CD4-positive, alpha-beta T cell treated with Interleukin-4 for 4 hours (primary cell): ENCODE results near the gene IL12RB2.
A peak's percentile ranks its signal among the peaks of the same experiment; 100 is the strongest.

Experiments
- DNase-seq: peaks from one replicate; pipeline ENCODE4 v3.0.0-alpha.2; 2020

The IL12RB2 gene

DNA sequence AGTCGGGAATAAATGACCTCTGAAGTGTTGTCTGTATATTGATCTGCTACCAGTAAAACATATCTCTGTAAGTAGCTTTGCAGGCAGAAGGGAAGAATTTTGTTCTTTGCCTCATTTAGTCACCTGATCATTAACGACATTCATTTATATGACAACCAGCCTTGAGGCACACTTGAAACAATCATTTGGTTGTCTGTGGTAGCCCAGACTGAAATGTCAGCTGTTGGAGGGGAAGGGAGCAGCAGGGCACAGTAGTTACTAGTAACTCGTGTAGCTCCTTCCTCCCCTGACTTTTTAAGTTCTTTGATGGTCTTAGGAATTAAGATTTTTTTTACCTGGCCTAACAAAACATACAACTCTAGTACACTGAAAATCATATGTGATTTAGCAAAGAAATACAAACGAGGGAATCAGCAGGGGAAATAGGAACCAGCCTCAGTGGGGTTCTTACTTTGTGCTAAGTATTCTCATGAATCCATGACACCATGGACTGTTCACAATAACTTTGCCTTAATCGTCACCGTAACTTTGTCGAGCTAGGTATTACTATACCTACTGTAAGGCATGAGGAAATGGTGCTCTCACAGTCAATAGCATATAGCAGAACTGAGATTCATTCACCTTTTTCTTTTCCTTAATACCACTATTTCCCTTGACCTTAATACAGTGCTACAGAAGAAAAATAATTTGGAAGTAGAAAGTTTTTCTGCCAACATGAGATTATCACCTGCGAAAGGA, 6.4 kb downstream of the IL12RB2 start:
- no peak for DNase-seq

DNA sequence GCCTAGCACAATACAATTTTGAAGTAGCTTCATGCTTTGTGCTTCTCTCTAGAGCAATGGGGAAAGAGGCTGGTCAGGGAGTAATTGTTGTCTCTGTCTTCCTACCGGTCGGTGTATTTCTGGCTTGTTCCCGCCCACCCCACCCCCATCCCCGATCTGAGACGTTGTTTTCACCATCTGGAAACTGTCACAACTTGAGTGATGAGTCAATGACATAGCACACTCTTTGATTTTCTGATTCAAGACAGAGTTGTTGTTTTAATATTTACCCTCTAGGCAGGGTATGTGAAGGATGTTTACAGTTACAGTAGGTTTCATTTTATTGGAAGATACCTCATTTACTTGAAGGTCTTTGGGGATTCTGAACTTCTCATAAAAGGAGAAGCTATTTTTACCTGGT, 7.0 kb downstream of the IL12RB2 start:
- peak; percentile 31 for DNase-seq

DNA sequence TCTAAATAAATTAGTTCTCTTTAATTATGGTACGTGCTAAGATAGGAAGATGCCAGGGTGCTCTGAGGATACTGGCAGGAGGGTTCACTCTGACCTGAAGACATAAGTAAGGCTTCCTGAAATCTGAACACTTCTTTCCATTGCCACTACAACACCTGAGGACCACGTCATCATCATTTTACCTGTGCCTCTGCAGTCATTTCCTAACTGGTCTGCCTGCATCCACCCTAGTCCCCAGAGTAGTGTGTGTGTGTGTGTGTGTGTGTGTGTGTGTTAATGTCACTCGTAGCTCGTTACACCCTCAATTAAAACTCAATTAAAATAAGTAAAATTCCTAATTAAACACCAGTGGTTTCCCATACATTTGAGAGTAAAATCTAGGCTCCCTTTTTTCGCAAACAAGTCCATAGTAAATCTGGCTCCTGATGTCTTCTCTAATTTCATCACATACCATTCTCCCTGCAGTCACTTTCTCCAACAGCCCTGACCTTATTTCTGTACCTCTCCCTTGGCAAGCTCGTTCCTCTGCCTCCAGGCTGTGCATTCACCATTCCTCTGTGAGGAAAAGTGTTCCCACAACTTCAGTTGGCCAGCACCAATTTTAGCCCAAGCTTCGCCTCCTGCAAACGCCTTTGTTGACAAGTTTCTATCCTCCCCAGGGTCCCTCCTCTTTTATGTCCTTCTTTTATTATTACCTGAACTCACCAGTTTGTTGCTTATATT, 8.7 kb downstream of the IL12RB2 start:
- no peak for DNase-seq

DNA sequence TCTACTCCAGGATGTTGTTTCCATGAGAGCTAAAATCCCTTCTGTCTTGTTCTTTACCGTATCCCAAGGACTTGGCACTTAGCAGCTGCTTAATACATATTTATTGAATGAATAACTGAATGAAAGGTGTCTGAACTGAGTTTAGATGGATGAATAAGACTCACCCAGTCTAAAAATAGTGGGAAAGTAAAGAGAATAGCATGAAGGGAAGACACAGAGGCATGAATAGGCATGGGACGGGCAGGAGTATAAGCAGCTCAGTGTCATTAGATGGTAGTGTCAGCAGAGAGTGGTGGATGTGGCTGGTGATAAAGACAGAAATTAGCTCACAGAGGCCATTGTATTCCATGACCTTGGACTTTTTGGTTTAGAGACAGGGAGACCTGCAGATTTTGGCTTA, 9.2 kb downstream of the IL12RB2 start:
- DNase-seq = no peak

DNA sequence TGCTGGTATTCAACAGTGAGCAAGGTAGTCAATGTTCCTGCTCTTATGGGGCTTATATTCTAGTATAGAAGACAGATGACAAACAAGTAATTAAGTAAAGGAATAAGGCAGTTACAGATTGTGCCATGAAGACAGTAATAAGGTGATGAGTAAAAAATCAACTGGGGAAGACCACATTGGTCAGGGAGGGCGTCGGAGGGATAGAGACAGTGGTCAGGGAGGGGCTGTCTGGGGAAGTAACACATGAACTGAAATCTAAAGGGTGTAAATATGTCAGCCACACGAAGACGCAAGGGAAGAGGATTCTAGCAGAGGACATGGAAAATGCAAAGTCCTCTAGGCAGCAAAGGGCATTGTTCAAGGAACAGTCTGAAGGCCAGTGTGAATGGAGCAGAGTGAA, 10.1 kb downstream of the IL12RB2 start:
- no peak for DNase-seq

DNA sequence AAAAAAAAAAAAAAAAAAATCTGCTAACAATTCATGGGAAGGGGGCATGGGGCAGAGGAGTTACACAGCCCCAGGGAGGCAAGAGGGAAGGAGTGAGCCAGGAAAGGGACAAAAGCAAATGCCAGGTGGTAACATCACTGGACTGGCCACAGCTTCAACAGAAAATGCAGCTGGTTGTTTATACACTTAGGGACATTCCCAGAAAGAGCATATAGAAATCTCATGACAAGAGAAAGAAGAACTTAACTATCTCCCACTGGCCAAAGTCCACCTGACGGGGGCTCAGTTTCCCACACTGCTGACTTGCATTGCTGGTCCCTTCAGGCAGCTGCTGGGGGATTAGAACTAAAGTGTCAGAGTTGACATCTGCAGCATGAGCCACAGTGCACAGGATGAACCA, 14.8 kb downstream of the IL12RB2 start:
- no peak for DNase-seq

DNA sequence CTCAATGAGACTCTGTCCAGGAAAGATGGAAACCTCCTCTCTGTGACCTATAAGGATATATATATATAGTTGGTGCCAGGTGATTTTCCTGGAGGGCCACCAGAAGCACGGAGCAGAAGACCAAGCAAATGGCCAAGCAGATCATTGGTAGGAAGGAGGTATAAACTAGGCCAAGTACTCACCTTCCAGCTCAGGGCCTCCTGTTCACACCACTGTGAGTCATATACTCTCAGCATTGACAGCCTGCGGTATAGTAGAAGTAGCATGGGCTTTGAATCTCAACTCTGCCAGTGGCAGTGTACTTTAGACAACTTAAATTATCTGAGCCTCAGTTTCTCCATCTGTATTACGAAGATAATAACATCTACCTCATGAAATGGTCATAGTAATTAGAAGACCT, 15.4 kb downstream of the IL12RB2 start:
- no peak for DNase-seq

DNA sequence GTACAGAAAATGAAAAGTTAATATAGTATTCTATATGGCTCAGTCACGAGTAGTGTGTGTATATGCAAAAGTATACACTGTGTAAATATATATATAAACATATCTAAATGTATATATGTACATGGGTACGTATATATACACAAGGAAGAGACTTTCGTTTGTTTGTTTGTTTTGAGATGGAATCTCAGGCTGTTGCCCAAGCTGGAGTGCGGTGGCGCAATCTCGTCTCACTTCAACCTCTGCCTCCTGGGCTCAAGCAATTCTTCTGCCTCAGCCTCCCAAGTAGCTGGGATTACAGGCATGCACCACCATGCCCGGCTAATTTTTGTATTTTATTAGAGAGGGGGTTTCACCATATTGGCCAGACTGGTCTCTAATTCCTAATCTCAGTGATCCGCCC, 16.4 kb downstream of the IL12RB2 start:
- no peak for DNase-seq

DNA sequence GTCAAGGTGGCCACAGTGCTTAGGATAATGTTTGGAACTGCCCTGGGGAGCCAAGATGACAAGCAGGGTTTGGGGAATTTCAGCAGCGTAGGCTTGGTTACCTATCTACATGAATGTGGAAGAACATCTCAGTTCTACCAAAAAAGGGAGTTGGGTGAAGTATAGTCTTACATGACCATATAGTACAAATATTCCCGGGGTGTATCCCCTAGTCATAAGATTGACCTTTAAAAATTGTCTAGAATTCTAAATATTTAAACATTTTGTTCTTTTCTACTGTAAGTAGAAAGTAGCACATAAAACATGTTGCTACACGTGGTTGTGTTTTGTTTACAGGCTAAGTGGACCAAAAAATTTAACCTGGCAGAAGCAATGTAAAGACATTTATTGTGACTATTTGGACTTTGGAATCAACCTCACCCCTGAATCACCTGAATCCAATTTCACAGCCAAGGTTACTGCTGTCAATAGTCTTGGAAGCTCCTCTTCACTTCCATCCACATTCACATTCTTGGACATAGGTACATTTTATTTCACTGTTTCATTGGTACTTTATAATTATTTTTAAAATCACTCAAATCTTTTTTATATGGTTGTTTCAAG, 20.3 kb downstream of the IL12RB2 start:
- DNase-seq = no peak

DNA sequence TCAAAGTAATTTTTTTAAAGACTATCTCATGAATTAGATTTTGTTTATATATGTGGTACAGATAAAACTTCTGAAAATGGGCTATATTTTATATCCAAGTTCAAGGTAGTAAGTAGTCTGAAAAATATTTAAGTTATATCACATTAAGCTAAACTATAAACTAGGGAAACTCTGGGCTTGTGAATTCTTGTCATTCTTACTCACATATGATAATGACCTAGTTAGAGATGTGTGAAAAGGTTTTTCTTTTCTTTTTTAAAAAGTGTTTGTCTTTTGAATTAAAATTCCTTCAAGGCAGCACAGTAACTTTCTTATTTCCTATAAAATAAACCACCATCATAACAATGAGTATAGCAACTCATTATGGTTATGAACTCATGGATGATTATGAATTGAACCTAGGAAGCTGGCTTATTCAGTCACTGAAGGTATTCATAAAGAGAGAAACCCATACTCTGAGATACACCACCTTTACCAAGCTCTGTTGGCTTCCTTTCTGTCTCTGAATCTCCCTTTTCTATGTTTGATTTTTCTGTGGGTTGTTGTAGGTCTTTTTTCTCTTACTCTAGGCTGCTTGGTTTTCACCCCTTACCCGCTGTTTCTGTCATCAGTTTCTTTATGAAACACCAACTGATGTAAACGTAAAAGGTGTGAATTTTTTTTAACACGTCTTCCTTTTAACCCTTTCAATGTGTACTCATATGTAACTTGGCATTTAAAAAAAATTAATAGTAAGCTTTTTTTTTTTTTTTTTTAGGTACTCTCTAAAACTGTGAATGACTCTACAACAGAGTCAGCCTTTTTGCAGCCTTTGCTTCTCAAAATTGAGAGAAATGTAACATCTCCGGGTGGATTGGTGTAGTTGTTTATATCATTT, 25.2 kb downstream of the IL12RB2 start:
- peak; percentile 67 for DNase-seq

DNA sequence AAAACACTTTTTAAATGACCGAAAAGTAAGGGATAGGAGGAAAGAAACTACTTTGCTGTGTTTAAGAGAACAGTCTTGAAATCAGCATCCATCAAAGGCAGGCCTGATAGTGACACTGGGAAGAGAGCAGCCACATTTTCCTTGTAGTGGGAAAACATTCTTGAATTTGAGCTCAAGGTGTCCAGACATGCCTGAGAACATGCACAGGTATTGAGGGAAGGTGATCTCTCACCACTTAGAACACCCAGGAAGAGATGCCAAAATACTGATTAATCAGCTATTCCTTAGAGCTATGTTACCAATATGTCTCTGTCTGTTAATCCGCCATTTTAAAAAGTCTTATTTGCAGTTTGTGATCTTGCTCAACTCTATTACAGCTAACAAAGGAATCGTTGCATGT, 25.9 kb downstream of the IL12RB2 start:
- no peak for DNase-seq

DNA sequence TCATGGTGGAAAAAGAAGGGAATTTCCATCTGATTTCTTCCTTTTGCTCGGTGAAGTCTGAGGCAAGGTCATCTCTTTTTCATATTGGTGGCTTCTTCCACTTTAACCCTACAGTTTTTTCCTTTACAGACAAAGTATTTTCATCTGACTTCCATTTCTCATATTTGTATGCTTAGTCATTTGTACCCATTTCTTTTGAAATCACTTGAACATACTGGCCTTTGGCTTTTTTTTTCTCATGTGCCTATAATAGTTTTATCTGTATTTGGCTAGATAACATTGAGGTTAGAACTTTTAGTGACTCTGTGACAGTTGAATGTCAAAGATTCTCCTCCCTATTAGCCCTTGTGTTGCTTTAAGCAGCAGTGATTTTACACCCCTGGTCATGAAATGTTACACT, 27.7 kb downstream of the IL12RB2 start:
- DNase-seq = no peak

DNA sequence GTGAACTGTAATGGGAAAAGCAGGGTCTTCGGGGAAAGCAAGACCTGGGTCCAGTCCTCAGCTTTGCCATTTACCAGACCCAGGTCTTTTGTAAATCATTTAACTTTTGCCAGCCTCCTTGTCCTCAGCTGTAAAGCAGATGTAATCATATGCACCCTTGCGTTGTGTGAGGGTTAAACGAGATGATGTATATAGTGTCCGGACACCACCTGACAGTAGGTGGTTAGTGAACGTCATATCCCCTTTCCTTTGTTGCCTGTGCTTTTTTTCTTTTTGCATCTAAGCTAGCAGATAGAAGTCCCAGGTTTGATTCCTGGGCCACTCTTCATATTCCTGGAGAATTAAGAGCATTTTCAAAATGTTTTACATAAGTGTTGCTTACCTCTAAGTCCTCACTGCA, 28.5 kb downstream of the IL12RB2 start:
- no peak for DNase-seq

DNA sequence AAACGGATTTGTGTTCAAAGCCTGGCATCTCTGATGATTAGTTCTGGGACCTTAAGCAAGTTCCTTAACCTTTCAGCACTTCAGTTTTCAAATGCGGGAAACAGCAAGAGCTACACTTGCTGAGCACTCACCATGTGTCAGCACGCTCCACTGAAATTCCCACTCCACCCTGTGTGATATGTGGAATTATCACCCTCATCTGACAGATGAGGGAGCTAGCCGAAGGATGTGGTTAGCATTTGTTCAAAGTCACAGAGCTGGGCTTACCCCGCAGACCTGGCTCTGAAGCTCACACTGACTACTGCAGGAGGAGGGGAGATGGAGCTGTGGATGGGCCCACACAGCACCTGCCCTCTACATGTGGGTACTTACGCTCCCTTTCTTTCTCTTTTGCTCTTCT, 29.1 kb downstream of the IL12RB2 start:
- DNase-seq = no peak

DNA sequence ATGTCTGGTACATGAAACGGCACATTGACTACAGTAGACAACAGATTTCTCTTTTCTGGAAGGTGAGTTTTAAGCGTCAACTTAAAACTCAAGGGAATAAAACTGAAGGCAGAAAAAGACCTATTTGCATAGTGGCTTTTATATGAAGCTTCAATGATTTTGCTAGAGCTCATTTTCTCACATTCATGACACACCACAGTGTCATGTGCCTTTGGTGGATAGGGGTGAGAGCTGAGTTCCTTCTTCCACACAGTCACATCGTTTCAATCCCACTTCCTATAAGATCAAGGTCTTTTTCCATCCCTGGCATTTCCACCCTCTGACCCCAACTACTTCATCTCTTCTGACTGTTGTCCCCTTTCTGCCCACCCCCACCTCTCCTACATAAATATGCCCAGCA, 31.0 kb downstream of the IL12RB2 start:
- DNase-seq = no peak

DNA sequence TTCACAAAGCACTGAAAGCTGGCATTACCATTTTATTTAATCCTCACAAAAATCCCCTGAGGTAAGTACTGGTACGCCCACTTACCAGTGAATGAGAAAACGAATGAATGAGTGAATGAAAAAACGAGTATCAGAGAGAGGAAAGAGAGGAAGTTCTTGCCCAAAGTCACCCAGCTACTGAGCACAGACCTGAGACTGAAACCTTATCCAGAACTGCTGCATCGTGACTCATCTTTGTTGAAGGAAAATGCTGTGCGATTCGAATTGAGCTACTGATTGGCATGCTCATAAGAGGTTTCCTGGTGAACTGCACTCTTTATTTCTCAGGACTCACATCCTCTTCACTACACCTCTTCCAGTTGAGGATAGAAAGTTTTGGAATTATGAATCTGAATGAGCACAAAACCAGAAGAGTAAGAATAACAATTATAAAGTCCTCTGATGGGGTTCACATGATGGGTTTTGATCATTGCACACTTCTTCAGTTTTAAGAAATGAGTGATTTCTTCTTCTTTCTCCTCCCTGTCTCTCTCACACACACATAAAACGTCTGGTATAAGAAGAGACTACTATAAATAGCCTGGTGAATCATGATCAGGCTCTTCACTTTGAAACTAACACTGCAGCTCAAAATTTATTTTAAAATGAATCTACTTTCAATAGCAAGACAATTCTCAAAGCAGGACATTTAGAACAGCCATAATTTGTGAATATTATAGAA, 32.1 kb downstream of the IL12RB2 start:
- DNase-seq = no peak

DNA sequence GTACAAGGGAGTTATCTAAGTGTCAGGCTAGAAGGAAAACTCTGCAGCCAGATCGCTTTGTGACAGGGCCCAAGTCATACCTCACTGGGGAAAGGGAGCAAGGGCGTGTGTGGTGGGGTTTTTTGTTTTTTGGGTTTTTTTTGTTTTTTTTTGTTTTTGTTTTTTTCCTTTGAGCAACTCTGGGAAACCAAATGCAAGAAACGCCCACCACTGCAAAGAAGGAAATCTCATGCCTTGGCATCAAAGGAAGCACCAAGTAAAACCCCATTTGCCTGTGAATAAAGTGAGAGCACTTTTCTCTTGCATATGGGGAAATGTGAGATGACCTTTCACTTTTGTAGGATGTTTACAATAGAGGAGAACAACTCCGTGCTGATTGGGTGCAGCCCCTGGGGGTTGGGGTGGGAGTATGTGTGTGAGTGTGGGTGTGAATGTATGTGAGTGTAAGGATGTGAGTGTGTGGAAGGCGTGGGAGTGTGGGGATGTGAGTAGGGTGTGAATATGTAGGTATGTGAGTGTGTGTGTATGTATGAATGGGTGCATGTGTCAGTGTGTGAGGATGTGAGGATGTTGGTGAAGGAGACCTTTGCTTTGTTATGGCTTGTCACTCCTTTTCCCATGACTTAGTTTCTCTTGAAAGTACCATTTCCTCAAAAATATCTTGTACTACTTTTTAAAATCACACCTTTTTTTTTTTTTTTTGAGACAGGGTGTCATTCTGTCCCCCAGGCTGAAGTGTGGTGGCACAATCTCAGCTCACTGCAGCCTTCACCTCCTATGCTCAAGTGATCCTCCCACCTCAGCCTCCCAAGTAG, 34.6 kb downstream of the IL12RB2 start:
- peak; percentile 34 for DNase-seq

DNA sequence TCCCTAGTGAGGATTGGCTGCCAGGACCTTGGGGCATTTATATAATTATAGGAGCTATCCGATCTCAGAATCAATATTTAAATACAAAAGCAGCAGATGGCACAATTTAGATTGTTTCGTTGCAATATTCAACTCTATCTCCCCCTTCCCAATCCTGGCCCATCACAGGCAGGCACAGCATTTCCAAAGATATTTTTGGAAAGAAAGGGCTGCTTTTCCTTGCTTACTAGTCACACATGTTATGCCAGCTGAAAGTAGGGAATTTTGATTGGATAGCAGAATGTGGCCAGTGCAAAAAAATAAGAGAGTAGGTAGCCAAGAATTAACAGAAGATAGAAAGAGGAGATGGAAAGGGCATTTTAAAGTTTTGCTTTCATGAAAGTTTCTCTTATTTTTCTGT, 37.9 kb downstream of the IL12RB2 start:
- DNase-seq = no peak

DNA sequence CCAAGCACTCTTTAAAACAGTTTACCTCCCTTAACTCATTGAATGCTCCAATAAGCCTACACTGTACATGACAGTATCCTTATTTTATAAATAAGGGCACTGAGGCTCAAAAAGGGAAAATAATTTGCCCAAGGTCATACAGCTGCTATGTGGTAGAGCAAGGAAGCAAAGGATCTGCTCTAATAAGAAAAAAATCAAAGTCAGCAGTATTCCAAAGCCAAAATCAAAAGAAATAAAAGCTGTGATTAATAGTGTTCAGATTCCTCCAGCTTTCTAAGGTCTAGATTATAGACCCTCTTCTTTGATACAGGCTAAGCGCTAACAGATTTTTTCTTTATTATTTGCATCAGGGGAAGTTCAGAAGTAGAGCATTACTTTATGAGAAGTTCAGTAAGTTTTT, 39.3 kb downstream of the IL12RB2 start:
- no peak for DNase-seq

DNA sequence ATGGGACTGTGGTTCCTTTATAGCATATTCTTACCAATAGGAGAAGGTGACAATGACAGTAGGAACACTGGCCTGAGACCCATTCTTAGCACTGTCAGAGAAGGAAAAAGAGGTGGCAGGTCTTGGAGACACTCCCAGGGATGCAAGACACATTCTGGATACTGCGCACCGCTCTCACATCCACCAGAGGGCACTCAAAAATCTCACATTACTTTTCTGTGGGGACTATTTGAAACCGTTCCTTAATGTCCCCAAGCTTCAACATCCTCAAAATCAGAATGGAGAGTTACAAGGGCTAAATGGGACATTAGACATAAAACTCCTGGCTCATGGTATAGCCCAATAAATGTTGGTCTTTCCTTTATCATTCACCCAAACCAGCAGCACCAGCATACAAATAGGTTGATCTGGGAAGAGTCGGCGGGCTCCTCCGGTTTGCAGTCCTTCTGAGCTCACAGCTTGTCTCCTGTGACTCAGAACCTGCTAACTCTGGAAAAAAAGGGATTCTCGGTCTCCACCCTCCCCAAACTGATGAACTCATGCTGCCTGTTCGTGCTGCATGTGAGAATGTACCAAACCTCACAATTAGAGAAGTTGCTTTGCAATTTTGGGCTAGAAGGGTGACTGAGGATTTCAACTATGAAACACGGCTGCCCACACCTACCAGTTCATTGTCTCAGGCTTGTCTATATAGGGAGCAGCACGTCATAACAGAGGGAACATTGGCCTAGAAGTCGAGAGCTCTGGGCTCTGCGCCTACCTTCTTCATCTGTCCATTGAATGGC, 40.2 kb downstream of the IL12RB2 start:
- DNase-seq = no peak
